MM.1S (cell line): ENCODE results near the gene ELAVL3.

Experiments
- EZH2 ChIP-seq: fragments of 300-600 bp; sonication (generic); optimal IDR thresholded peaks from 2 replicates; pipeline ENCODE3; 2017; ENCODE audit warnings: low read depth, mild to moderate bottlenecking, antibody characterized with exemption, low read length, mixed read lengths
- EZH2phosphoT487 ChIP-seq: fragments of 300-600 bp; sonication (generic); IDR thresholded peaks from 2 replicates; pipeline ENCODE4 v1.6.1; 2018; ENCODE audit warnings: antibody characterized with exemption, low read length
- TF ChIP-seq, protein P1 (sequence below): fragments of 300-600 bp; sonication (generic); IDR thresholded peaks from 2 replicates; pipeline ENCODE4 v1.5.1; 2016; ENCODE audit warnings: antibody characterized with exemption, low read length, mixed read lengths

DNA sequence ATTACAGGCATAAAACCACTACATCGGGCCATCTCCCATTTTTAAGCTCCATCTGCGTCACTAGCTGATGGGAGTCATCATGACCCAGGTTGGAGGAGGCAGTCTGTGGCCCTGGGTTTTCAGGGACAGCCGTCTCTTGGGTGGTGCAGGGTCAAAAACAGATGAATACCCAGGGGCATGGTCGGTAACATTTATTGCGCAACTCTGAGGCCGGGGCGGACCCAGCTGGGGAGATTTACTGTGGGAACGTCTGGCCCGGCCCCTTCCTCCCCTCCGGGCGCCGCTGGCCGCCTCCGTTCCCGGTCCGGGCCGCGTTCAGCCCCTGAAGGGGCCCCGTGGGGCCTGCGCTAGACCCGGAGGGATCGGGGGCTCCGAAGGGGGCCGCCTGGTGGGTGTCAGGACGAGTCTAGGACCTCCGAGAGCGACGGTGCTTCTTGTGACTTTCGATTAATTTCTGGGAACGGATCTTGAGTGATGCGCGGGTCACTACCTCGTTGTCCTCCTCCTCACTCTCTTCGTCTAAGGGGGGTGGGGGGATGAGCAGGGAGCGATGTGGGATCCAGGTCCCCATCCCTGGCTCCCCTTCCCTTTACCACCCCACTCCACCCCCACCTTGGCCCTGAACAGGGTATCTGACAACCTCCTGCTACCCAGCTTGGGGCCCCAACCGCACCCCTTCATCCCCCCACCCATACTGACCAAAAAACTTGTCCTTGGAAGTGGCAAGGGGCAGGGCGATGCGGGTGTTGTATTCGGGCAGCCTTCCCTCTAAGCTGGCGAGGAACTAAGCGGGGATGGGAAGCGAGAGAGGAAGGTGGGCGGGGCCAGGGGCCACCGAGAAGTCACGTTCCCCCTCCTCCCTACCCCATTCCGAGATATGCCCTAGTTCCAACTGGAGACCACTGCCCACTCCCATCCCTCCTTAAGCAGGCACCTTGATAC is 60.1 kb downstream of the ELAVL3 start:
- TF ChIP-seq, protein P1, sequence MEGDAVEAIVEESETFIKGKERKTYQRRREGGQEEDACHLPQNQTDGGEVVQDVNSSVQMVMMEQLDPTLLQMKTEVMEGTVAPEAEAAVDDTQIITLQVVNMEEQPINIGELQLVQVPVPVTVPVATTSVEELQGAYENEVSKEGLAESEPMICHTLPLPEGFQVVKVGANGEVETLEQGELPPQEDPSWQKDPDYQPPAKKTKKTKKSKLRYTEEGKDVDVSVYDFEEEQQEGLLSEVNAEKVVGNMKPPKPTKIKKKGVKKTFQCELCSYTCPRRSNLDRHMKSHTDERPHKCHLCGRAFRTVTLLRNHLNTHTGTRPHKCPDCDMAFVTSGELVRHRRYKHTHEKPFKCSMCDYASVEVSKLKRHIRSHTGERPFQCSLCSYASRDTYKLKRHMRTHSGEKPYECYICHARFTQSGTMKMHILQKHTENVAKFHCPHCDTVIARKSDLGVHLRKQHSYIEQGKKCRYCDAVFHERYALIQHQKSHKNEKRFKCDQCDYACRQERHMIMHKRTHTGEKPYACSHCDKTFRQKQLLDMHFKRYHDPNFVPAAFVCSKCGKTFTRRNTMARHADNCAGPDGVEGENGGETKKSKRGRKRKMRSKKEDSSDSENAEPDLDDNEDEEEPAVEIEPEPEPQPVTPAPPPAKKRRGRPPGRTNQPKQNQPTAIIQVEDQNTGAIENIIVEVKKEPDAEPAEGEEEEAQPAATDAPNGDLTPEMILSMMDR: no peak
- TF ChIP-seq EZH2 (no peak), EZH2phosphoT487 (no peak)
